PC-9 (cell line): Measurements from ENCODE around the gene FAM3B. TPM values are rescaled to one million over a fixed set of nuclear protein-coding genes. Genes with fewer than 3 reads are reported as not detected.

ENCODE experiments used
- BruUV-seq: library from RNA; stranded (reverse); fragments of 400-500 nt; replicated peaks from 2 replicates; lab custom pipeline; 2021; lab: Mats Ljungman, UMichigan
- CTCF ChIA-PET: fragments of 300-600 bp; sonication (Branson Sonifier 250); formaldehyde crosslinking; loops from one replicate; lab custom pipeline; 2022; ENCODE audit warnings: antibody characterized with exemption; lab: Charles Lee
- POLR2A ChIA-PET: fragments of 300-600 bp; sonication (Branson Sonifier 250); formaldehyde crosslinking; loops from one replicate; lab custom pipeline; 2022; ENCODE audit warnings: antibody characterized with exemption; ENCODE audit not compliant: unreplicated experiment; lab: Charles Lee
- DNase-seq, 2 experiments: peaks; one replicate each; pipeline versions ENCODE4 v3.0.0 to v3.0.0-alpha.2; 2015 to 2022; ENCODE audit warnings: mixed read lengths in 1 of 2
- H2AFZ ChIP-seq: fragments of 200-600 bp; sonication (generic); 2 replicates; pipeline ENCODE4 v1.8.1; 2017; ENCODE audit warnings: antibody characterized with exemption
- H3F3A ChIP-seq: fragments of 200-600 bp; sonication (generic); 2 replicates; pipeline ENCODE4 v1.8.1; 2017; ENCODE audit warnings: antibody characterized with exemption, mild to moderate bottlenecking, low read depth; ENCODE audit not compliant: insufficient read depth
- H3K27ac ChIP-seq: fragments of 200-600 bp; sonication (generic); 2 replicates; pipeline ENCODE4 v1.6.1; 2016; ENCODE audit warnings: mixed run types
- H3K27me3 ChIP-seq: fragments of 200-600 bp; sonication (generic); 2 replicates; pipeline ENCODE4 v1.6.1; 2016; ENCODE audit warnings: low read depth, mixed run types; ENCODE audit not compliant: insufficient read depth
- H3K36me3 ChIP-seq: fragments of 200-600 bp; sonication (generic); 2 replicates; pipeline ENCODE4 v1.6.1; 2016; ENCODE audit warnings: low read depth, mixed run types
- H3K4me1 ChIP-seq: fragments of 200-600 bp; sonication (generic); replicated peaks from 2 replicates; pipeline ENCODE4 v1.6.1; 2016; ENCODE audit warnings: mixed run types; ENCODE audit not compliant: insufficient read depth
- H3K4me2 ChIP-seq: fragments of 200-600 bp; sonication (generic); 2 replicates; pipeline ENCODE4 v1.6.1; 2017; ENCODE audit warnings: mixed run types
- H3K4me3 ChIP-seq: fragments of 200-600 bp; sonication (generic); 2 replicates; pipeline ENCODE4 v1.6.1; 2016; ENCODE audit warnings: mixed run types
- H3K79me2 ChIP-seq: fragments of 200-600 bp; sonication (generic); 2 replicates; pipeline ENCODE4 v1.6.1; 2017; ENCODE audit warnings: low read depth, mixed run types
- H3K9me2 ChIP-seq: fragments of 200-600 bp; sonication (generic); 2 replicates; pipeline ENCODE4 v1.8.1; 2017; ENCODE audit warnings: mild to moderate bottlenecking; ENCODE audit not compliant: insufficient read depth
- H3K9me3 ChIP-seq: fragments of 200-600 bp; sonication (generic); 2 replicates; pipeline ENCODE4 v1.8.1; 2016; ENCODE audit warnings: low read depth; ENCODE audit not compliant: insufficient read depth
- H4K20me1 ChIP-seq: fragments of 200-600 bp; sonication (generic); 2 replicates; pipeline ENCODE4 v1.8.1; 2017; ENCODE audit not compliant: insufficient read depth
- EZH2 ChIP-seq: fragments of 200-600 bp; sonication (generic); IDR thresholded peaks from 2 replicates; pipeline ENCODE4 v1.8.0; 2017; ENCODE audit warnings: antibody characterized with exemption, low read depth
- intact Hi-C: fragments of 100-400 bp; cut with micrococcal nuclease; formaldehyde crosslinking; loops from one replicate; pipeline ENCODE4 v1.10.0; 2022; ENCODE audit not compliant: unreplicated experiment
- total RNA-seq: library from RNA; stranded (reverse); gene quantifications from 2 replicates; pipeline ENCODE4 v1.2.3, GENCODE V29; 2021
- TF ChIP-seq, protein P1 (sequence below): fragments of 200-600 bp; sonication (generic); conservative IDR thresholded peaks from 2 replicates; pipeline ENCODE4 v1.6.1; 2017; ENCODE audit warnings: mixed run types, antibody characterized with exemption, mild to moderate bottlenecking, moderate library complexity

Gene FAM3B
- total RNA-seq, 1 experiment from 2014 or later: not detected

DNA sequence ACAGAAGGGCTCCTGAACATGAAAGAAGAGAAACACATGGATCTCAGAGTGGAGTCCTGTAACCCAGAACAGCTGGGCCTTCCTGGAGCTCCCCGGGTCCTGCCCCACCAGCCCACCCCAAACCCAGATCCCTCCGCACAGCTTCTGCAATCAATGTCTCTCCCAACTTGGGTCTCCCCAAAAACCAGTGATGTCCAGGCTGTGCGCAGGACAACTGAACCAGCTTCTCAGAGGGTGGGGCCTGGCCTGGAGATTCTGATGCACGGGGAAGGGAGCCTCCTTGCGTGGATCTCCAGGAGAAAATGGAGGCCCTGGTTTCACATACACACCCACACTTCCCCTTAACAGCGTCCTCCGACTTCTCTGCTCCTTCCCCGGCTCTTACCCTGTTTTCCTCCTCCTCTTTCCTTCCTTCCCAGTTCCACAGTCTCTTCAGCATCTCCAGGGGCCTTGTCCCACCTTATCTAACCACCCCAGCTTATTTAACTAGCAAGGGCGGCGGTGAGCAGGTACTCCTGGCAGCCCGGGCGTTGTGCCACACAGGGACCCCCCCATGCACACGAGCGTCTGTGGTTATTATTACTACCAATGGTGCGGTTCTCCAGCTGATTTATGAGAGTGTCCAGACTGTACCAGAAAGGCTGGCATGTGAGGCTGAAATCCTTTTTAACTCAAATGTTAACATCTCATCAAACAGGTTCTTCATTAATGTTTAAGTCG, 34.0 kb downstream of the FAM3B start:
- H3K27ac ChIP-seq: no peak overlapping the region
- H2AFZ ChIP-seq: no peak overlapping the region
- no peaks in the 10 kb centered on the region for H3K9me3 ChIP-seq
- no peaks in the 10 kb centered on the region for H4K20me1 ChIP-seq
- BruUV-seq: no TSS peak
- H3K4me3 ChIP-seq: no peak overlapping the region
- no peak for DNase-seq
- no peaks in the 10 kb centered on the region for H3K79me2 ChIP-seq
- TF ChIP-seq, protein P1, sequence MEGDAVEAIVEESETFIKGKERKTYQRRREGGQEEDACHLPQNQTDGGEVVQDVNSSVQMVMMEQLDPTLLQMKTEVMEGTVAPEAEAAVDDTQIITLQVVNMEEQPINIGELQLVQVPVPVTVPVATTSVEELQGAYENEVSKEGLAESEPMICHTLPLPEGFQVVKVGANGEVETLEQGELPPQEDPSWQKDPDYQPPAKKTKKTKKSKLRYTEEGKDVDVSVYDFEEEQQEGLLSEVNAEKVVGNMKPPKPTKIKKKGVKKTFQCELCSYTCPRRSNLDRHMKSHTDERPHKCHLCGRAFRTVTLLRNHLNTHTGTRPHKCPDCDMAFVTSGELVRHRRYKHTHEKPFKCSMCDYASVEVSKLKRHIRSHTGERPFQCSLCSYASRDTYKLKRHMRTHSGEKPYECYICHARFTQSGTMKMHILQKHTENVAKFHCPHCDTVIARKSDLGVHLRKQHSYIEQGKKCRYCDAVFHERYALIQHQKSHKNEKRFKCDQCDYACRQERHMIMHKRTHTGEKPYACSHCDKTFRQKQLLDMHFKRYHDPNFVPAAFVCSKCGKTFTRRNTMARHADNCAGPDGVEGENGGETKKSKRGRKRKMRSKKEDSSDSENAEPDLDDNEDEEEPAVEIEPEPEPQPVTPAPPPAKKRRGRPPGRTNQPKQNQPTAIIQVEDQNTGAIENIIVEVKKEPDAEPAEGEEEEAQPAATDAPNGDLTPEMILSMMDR: no peak
- TF ChIP-seq EZH2: no peak
- H3K36me3 ChIP-seq: no peaks in the 10 kb centered on the region
- POLR2A ChIA-PET: no interaction called here
- H3K4me2 ChIP-seq: no peak overlapping the region
- intact Hi-C loops: no loop called here
- H3F3A ChIP-seq: no peaks in the 10 kb centered on the region
- CTCF ChIA-PET: no interaction called here
- H3K9me2 ChIP-seq: no peaks in the 10 kb centered on the region
- no peaks in the 10 kb centered on the region; the same call in 1 of the 2 replicates for H3K27me3 ChIP-seq
- H3K4me1 ChIP-seq: no peaks in the 10 kb centered on the region

DNA sequence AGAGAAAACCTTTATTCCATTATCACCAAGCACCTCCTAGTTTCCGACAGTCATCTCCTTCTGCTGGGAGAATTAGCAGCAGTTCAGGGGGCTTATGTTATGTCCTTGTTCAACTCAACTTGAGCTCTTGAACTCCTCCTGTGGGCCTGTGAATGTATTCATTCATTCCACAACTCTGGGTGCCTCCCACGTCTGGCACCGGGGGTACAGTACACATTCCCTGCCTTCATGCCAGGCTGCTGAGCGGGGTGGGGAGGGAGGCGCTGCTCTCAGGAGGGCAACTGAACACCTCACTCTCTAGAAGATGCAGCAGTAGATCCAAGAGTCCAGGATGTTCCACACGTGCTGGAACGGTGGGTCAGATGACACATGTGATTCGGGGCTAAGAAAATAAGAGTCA, 40.9 kb downstream of the FAM3B start:
- intact Hi-C loops: no loop called here

DNA sequence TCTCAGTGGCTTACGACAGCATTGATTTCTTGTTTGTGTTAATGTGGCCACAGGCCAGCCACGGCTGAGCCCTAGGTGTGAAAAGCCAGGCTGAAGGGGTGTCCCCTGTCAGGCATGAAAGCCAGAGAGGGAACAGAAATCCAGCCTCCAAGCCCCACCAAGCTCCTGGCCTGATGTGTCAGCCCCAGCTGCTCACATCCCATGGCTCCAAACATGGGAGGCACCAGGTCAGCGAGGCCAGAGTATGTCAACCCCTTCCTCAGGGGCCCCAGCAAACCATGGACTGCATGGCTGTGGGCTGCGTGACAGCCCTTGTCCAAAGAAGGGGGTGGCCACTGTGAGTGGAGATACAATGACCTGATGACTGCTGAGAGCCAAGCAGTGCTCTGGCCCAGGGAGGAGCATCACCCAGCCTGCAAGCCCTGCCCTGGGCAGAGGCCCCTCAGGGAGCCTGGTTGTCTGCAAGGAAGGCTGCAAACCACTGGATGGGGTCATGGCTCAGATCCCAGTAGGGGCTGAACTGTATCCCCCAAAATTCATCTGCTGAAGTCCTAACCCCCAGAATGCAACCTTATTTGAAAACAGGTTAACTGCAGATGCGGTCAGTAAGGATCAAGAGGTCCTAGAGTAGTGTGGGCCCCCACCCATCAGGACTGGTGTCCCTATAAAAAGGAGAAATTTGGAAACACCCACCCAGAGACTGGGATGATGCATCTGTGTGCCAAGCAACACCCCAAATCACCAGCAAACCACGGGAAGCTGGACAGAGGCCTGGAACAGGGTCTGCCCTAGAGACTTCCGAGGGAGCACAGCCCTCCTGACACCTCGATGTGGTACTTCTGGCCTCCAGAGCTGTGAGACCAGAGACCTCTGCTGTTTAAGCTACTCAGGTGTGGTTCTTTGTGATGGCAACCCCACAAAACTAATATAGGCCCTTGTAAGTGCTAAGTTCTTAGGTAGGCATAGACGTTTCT, 41.9 kb downstream of the FAM3B start:
- H3K9me2 ChIP-seq: no peaks in the 10 kb centered on the region
- H3K27me3 ChIP-seq: no peaks in the 10 kb centered on the region
- TF ChIP-seq EZH2: no peak
- TF ChIP-seq, protein P1: no peak
- H4K20me1 ChIP-seq: no peaks in the 10 kb centered on the region
- ChIA-PET POLR2A (no interaction called here), CTCF (no interaction called here)
- H3K36me3 ChIP-seq: no peaks in the 10 kb centered on the region
- peaks cover 9% of the 10 kb centered on the region; the same call in 1 of the 2 replicates for H3K4me1 ChIP-seq
- no peak overlapping the region for H3K27ac ChIP-seq
- no peaks in the 10 kb centered on the region for H3K9me3 ChIP-seq
- H3K4me2 ChIP-seq: no peak overlapping the region
- intact Hi-C loops: no loop called here
- no peak for DNase-seq
- H2AFZ ChIP-seq: no peak overlapping the region
- no TSS peak for BruUV-seq
- no peaks in the 10 kb centered on the region for H3K79me2 ChIP-seq
- peaks cover 3% of the 10 kb centered on the region; the same call in 1 of the 2 replicates for H3F3A ChIP-seq
- H3K4me3 ChIP-seq: no peak overlapping the region

More for the DNA sequence above, 40.9 kb downstream of the FAM3B start:
- H3F3A ChIP-seq: peaks cover 3% of the 10 kb centered on the region; the same call in 1 of the 2 replicates
- peaks cover 9% of the 10 kb centered on the region; the same call in 1 of the 2 replicates for H3K4me1 ChIP-seq
- no peak overlapping the region for H2AFZ ChIP-seq
- no peaks in the 10 kb centered on the region for H3K36me3 ChIP-seq
- H3K79me2 ChIP-seq: no peaks in the 10 kb centered on the region
- TF ChIP-seq, protein P1: no peak
- TF ChIP-seq EZH2: no peak
- H3K4me3 ChIP-seq: no peak overlapping the region
- H3K9me3 ChIP-seq: no peaks in the 10 kb centered on the region
- H3K4me2 ChIP-seq: no peak overlapping the region
- H3K9me2 ChIP-seq: no peaks in the 10 kb centered on the region
- no TSS peak for BruUV-seq
- ChIA-PET CTCF (no interaction called here), POLR2A (no interaction called here)
- no peaks in the 10 kb centered on the region for H3K27me3 ChIP-seq
- no peak overlapping the region for H3K27ac ChIP-seq
- H4K20me1 ChIP-seq: no peaks in the 10 kb centered on the region
- DNase-seq: no peak
